GM19099 (cell line): ENCODE measurements around the gene DBN1.

Experiments used
- POLR2A ChIP-seq: IDR thresholded peaks from 3 replicates; pipeline ENCODE4 v1.6.1; 2011; ENCODE audit warnings: low read depth; ENCODE audit not compliant: insufficient read length; ENCODE audit errors: extremely low read depth

Gene DBN1

DNA sequence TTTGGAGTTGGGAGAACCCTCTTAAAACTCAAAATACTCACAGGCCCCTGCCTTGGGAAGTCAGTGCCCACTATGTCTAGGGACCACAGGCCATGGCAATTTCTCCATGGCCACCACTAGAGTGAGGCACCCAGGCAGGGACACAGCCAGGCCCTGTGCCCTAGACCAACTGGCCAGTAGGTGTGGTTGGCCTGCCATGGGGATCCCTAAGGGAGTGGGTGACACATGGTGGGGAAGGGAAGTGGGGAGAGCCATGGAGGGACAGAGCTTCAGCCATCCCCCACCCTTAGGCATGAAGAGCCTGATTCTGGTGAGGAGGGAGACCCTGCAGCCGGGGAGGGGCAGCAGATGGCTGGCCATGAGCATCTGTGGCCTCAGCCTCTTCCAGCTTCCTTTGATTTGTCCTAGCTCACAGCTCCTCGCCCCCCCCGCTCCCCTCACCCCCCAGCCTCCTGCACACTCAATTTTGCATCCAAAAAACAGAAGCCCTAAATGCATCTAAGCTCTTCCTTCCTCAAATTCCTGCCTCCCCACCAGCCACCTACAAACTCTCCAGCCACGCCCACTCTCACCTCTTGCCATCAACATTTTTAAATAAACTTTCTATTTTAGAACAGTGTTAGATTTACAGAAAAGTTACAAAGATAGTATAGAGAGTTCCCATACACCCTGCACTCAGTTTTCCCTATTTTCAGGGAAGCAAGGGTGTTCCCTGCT is 1.6 kb upstream of the DBN1 start:
- no peak for TF ChIP-seq POLR2A

DNA sequence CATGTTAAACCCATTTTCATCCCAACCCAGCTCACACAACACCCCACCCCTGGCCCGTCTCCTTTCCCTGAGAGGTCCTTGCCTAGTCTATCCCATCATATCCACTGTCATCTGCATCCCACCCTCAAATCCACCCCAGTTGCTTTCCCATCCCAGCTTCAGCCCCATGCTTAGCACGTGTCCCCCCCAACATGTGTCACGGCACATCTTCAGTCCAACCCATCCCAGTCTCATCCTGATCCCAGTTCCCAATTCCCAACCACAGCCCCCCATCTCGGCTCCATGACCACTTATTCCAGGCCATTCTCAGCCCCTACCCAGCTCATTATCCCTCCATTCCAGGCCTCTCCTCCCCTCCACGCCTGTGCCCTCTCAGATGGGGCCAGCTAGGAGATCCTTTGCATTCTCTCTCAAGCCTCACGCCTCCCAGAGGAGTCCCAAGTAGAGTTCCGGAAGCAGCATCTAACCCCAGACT is 605 bp upstream of the DBN1 start:
- TF ChIP-seq POLR2A: no peak

DNA sequence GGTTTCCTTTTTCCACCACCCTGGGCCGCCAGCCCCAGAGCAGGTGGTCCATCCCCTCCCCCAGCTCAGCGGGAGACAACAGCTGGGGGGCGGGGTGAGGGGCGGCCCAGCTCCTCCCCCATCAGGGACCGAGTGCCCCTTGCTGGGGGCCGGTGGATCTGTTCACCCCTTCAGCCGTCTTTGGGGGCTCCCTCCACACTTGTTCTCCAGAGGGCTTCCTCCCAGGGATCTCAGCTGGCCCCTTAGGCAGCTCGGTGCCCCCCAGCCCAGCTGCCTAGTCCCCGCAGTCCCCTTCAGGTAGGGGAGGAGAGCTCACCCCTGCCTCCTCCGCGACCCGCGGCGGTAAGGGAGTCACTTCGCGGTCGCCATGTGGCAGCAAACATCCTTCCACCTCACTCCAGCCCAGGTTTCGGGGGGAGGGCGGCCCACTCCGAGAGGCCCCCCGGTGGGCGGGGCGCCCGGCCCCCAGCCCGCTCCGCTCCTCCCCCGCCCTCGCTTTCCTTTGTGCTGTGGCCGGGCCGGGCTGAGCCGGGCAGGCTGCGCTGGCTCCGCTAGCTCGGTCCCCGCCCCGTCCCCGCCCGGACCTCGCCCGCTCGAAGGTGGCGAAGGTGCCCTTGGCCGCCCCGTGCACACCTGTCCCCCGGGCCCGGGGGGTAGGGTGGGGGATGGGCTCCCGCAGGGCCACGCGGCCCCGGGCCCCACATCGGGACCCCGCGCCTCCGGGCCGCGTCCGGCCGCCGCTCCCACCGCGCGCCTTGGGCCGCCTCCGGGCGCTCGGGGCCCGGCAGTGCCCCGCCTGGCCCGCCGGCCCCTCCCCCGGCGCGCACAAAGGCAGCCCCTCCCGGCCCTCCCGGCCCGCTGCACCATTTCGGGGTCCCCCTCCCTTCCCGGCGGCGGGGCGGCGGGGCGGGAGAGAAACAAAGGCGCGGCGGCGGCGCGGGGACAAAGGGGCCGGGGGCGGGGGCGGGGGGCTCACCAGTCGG is 683 bp downstream of the DBN1 start:
- TF ChIP-seq POLR2A: peak; percentile 44

DNA sequence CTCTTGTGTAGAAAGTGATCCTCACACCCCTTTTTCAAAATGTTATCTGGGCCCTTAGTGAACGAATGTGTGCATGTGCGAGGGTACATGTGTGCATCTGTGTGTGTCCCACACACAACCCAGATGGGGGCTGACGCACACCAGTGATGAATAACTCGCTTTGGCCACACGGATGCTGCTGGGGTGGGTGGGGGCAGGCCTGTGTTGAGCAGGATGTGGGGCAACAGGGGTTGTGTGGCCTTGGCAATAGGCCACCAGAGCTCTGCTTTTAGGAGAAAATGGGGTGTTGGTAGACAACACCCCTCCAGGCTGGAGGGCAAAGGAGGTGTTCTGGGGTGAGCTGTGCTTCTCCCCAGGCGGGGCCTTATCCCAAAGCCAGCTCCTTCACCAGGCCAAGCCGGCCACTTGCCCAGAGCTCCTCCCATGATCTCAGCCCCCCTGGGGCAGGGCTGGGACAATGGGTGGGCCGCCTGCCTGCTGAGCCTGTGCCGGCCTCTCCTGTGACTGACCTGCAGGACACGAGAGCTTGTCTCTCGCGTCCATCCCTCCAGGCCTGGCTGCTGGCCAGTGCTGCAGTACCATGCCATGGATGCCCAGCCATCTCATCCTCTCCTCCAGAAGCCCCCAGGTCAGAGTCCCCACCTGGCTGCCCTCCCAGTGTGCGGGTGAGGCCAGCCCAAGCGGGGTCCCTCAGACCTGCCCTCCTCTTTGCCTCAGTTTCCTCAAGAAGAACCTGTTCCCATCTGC is 1.7 kb downstream of the DBN1 start:
- no peak for TF ChIP-seq POLR2A

DNA sequence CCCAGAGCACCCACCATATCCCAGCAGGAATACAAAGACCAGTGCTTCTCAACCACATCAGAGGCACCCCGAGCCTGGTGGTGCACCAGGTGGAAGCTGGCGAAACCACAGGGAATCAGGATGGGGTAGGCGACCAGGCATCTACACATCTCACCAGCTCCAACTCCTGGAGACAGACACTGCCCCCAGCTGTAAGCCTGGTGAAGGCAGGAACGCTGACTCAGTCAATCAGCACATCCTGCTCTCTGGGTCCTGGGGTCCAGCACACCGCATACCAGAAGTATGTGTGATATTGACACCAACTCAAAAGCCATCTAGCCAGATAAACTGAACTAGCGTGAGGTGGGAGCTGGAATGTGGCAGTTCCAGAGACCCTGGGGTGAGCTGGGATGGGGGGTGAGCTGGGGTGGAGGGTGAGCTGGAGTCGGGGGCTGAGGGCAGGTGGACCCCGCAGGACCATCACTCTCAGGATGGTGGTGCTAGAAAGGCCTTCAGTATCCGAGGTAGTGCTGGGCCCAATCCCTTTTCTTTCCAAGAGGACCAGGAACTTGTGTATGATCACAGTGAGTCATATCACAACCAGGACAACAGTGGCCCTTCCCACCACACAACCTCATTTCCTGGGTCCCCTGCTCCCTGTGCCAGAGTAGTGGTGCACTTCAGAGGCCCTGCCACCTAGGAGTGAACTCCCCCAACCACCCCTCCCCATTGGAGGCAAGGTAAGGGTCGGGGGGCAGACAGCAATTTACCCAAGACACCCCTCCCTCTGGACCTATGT is 2.5 kb downstream of the DBN1 start:
- no peak for TF ChIP-seq POLR2A

DNA sequence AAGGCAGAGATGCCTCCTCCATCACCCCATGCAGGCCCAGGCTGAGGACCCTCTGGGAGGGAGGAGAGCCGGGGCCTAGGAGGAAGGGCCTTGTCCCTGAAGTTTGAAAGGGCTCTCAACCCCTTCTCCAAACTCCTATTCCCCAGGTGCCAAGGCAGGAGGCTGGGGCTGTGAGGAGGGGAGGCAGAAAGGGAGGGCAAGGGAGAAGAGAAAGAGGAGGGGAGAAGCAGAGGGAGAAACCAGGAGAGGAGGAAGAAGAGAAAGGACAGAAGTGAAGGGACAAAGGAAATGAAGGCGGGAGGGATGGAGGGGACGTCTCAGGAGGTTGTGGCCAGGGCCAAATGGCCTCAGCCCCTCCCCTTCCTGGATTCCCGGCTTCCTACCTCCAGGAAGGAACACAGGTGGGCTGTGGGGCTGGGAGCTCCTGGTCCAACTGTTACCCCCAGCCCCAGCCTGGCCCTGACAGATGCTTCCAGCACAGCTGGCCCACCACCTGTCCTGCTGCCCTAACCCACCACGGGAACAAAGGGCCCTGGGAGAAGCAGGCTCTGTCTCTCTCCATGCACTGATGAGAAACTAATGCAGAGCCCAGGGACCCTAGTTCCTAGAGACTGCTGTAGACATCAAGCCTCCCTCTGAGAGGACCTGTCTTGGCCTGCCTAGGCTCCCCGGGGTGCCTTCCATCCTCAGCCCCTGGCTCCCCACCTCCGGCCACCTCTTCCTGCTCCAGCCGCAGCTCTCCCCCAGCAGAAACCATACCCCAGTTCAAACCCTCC is 3.5 kb downstream of the DBN1 start:
- no peak for TF ChIP-seq POLR2A

DNA sequence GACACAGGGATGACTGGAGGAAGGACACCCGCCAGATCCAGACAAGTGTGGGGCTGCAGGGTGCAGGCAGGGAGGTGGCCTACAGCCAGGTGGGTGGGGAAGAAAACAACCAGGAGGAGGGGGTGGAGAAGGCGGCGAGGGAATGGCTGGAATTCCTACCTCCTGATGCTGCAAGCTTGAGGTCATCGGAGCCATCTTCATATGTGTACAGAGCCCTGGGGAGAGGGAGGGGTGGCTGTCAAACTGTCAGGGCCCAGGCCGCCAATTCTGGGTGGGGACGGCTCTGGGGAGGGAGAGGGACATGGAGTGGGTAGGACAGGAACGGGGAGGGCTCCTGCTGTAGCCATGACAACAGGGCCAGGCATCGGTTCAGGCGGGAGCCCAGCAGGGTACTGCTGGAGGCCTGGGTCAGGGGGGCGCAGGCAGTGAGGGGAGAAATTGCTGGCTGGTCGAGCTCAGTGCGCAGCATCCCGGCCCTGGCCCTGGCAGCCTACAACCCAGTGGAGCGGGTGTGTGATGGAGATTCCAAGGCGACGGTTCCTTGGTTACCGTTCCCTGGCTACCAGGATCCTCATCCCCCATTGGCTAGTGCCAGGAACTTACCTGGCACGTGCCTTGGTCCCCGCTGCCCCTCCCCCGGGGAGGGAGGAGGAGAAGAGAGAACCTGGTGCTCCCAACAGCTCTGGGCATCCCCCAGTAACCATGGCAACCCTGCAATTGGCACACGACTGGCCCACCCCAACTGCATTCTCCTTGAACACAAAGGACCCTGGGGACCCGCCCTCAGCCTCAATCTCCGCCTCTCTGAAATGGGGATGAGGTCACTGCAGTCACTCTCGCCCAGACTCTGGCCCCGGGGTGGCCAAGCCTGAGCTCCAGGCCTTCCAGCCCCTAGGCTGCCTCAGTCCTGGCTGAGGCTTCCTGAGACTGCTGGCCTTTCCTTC is 4.5 kb downstream of the DBN1 start:
- TF ChIP-seq POLR2A: no peak

DNA sequence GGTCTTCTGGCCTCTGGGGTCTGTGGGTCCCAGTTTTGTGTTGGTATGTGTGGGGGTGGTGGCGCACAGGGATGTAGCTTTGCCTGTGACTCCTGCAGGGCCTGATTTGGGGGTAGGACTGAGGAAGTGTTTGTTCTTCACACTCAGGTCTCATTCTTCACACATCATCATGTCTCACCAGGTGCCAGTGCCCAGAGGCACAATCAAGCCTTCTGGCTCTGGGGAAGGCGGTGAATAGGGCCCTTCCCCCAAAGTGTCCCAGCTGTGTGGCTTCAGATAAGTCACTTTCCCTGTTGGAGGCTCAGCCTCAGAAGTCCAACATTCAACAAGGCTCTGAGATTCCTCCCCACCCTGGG is 5.1 kb downstream of the DBN1 start:
- TF ChIP-seq POLR2A: no peak

DNA sequence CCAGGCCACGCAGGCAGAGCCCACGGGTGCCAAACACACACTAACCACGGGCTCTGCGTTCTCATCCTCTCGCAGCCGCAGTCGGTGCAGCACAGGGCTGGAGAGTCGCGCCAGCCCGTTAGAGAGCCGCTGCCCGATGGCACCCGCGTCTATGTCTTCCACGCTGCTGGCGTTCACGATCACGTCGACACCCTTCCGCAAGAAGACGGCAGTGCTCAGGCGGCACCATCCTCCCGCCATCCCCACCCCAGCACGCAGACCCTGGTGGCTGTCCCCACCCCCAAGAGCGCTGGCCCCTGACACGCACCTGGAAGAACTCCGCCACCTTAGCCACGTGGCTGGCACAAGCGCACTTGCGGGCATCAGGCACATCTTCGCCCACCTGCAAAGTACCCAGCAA is 6.0 kb downstream of the DBN1 start:
- no peak for TF ChIP-seq POLR2A

DNA sequence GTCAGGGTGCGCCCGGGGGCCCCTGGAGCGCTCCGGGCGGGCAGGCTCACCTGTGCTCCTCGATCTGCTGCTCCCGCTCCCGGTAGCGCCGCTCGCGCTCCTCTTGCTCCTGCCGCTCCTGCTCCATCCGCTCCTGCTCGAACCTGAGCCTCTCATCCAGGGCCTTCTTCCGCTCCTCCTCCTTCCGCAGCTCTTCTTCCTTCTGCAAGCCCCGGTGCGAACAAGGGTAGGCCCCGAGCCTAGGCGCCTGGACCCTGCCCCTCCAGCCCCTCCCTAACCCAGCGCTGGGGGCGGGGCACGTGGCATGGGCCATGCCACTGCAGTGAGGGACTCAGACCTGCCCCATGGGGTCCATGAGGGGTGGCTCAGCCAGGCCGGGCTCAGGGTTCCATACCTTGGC is 6.6 kb downstream of the DBN1 start:
- TF ChIP-seq POLR2A: no peak

DNA sequence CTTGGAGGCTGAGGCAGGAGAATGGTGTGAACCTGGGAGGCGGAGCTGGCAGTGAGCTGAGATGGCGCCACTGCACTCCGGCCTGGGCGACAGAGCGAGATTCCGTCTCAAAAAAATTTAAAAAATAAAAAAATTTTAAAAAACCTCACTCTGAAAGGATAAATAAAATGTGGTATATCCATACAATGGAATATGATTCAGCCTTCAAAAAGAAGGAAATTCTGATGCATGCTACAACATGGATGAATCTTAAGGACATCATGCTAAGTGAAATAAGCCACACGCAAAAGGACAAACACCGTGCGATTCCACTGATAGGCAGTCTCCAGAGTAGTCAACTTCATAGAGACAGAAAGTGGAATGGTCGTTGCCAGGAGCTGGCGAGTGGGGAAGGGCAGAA is 8.4 kb downstream of the DBN1 start:
- TF ChIP-seq POLR2A: no peak

DNA sequence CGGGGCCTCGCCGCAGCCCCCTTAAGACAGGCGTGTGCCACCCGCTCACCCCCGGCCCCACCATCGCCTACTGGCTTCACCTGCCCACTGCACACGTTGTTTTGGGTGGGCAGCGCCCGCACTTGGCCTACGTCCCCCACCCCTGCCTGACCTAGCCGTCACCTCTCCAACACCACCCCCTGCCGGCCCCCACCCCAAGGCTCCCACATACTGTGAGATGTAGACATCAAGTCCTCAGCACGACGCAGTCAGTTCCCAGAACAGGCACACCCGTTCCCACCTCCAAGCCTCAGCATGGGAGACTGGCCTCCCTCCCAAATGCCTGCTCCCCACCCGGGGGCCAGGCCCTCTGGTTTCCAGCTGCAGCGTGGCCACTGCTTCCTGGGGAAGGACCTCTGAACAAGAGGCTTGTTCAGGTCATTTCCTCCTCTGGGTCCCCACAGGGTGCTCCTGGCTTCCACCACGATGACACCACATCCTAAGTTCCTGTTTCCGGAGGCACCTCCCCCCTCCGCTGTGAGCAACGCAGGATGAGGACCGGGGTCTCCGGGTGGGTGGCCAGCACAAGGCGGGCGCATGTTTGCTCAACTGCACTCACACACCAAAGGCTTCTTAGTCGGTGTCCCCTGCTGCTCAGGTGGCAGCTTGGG is 11.3 kb downstream of the DBN1 start:
- no peak for TF ChIP-seq POLR2A
